GM19463 (cell line): ENCODE measurements around the gene FCN3.
"Not testable (repeated sequence)": the region's sequence is repeated elsewhere in the genome, so short reads cannot be mapped to it uniquely, and the experiment has no call there.

Experiments
- ATAC-seq: cut with Tn5 transposase; IDR thresholded peaks from one replicate; pipeline ENCODE4 v1.9.1; 2021; ENCODE audit warnings: mild to moderate bottlenecking, moderate library complexity; ENCODE audit not compliant: unreplicated experiment

Gene FCN3

DNA sequence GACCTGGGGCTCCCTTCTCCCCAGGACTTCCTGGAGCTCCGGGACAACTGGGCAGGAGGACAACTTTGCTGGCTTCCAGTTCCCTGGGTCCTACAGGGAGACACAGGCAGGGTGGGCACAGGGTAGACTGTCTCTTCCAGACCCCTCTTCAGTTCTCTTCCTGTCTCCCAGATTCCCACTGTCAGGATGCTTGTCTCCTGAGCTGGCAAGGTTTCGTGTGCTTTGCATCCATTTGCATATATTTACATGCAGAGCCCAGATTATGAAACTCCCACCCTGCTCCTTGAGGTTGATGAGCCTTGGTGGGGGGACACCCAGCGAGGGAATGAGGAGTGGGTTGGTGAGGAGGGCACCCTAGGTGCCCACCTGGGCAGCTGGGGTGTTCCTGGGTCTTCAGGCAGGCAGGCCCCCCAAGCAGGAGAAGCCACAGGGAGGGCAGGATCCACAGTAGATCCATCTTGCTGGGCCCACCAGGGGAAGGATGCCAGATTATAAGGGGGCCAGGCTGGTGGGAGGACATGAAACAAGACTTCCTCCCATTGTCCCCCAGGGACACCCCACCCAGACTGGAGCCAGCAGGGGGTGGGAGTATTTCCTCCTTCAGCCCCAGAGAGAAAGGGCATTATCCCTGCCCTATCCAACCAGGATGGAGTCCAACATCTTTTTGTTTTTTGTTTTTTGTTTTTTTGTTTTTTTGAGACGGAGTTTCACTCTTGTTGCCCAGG, at the start of gene FCN3:
TSS of gene FCN3 (minus strand) at position 463 of the 725 bp plus-strand sequence. CDS start at position 457, 6 bp downstream.
- ATAC-seq, result no peak

DNA sequence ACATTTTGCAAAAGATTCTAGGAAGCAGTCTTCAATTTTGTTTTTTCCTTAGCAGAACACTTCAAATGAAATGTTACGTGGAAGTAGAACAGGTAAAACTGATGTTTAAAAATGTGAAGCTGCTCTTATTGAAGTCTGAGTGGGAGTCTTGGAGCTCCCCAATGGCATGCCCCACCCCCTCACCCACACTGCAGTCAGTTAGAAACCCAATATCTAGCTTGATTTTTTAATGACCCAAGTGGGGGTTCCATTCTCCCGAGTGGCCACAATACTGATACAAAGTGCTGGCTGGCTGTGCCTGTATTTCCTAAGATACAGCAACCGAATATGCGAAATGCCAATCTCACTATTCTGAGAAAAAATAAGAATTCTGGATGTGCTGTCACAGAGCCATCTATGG, 49.1 kb upstream of the FCN3 start:
- no peak for ATAC-seq

DNA sequence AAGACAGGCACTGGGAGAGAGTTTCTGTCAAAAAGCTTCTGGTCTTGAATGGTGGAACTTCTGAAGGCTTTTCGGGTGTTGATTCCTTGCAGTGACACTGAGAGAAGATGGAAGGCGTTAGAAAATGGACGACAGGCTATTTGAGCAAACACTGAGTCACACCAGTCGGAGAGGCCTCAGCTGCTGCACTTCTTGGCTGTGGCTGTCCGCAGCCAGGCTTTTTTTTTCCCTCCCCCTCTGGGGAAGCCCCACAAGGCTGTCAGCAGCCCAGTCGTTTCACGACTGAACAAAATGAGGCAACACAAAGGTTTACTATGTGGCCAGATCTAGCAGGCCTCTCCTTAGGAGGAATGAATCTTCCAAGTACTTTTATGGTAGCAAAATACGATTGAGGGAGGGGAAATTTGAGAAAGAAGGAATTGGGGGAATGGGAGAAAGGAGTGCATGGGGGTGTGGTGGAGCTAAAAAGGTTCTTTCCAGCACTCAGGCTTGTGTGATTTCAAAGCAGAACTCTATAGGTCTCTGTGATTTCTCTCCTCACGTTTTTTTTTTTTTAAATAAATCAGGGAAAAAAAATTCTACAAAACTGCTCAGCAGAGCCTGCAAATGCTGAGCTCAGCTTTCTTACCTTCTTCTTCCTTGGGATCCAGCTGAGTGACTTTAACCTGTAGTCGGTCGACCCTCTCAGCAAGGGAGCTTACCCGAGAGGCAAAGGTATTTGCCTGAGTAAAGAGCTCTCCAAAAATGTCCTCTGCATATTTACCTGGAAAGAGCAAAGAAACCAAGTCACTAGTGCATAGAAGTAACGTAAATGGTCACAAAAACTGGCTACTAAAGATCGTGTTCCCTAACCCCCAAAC, 43.9 kb upstream of the FCN3 start:
- ATAC-seq, result no peak

DNA sequence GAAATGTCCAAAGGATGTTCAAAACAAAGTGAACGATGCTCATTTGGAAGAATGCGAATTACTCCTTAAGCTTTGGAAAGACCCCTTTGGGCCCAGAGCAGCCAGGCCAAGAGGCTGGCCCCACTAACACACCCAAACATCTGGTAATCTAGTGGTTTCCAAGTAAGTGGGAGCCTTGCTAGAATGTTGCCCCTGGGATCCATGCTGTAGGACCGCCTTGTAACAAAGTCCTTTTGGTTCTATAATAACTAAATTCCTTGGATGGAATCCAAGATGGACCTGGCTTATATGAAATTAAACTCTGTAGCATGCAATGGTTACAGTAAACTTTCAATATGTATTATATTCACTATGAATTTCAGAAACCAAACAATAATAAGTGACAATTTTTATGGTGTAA, 43.1 kb upstream of the FCN3 start:
- no peak for ATAC-seq

DNA sequence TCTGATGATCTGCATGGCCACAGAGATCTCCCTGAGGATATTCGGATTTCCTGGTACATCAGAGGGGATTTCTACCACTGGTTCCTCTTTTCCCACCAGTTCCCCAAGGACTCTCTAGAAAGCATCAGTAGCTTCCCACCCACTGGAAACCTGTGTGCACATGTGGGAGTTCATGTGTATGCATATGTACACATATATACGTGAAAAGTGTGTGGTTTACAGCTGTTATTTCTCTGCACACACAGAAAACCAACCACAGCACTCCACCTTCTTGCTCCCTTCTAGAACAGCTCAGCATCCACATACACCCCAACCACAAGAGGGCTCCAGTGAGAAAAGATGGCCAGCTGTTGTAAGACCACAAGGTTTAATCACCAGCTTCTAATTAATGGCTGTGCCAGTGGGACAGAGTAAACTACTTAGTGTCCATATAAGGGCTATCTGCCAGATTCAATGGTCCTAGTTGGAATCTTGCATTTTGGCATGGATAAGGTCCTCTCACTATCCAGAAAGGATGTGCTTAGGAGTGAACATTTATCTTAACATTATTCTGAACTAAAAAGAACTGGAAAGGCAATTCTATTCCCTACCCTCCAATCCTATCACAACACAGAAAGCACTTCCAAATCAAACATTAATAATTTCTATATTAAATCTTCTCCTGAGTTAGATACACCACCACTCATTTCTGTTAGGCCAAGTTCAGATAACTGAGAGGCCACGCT, 41.9 kb upstream of the FCN3 start:
- ATAC-seq, result no peak

DNA sequence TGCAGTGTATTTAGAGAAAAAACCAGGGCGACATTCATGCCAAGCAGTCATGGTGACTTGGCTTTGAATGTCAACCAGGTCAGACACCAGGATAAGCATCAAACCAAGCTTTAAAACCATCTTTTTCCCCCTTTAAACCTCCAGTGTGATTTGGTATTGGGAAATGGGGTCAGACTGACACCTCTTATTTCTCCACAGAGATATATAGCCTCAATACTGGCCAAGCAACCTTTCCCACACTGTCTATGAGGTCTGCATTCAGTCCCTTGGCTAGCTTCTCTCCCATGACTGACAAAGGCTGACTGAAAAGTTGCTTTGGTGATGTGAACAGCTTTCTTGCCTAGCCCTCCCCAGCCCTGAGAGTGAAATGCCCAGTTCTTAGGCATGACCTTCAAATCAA, 39.5 kb upstream of the FCN3 start:
- no peak for ATAC-seq

DNA sequence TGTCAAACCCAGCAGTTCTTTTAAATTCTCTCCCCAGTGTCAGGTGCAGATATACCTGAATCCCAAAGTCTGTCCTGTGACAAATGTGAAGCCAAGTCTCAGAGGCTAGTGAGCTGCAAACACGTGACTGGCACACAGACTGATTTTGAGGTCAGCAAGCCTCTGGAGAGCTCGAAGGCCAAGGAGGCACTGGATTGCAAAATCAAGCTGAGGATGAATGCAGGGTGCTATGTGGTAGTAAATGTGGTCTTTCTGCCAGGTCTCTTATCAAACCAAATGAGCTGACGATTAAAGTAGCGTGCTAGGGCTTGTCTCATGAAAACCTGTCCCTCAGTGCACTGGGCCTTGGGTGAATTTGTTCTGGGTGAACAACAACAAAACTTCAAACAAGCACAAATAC, 38.4 kb upstream of the FCN3 start:
- no peak for ATAC-seq

DNA sequence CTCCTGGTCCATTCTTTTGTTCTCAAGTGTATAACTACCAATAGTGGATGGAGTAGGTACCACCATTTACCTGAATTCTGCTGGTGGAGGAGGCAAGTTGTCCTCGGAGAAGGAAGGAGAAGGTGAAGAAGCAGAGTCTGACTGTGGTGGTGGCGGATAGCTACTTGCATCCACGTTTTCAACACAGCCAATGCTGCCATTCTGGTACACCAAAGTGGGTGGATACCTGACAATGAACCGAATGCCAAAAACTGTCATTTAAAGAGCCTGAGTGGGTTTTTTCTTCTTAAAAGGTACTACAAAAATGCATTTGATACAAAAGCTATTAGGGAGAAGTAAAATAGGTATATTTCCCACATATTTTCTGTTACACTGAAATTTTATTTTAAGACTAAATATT, 37.9 kb upstream of the FCN3 start:
- no peak for ATAC-seq

DNA sequence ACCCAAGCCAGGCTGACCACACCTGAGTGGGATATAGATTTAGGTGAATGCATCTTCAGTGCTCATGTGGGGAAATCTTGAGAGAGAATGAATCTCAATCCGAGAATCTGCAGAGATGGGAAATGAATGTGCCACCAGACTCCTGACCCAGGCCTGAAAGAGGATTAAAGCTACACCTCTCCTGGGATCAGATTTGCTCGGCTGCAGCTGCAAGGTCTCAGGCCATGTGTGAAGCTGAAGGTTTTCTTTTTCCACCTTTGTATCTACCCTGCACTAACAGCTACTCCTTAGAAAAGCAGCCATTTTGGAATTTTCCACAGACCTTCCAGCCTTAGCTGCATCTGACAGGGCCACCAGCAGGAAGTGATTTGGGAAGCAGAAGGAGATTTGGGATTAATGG, 36.1 kb upstream of the FCN3 start:
- no peak for ATAC-seq

DNA sequence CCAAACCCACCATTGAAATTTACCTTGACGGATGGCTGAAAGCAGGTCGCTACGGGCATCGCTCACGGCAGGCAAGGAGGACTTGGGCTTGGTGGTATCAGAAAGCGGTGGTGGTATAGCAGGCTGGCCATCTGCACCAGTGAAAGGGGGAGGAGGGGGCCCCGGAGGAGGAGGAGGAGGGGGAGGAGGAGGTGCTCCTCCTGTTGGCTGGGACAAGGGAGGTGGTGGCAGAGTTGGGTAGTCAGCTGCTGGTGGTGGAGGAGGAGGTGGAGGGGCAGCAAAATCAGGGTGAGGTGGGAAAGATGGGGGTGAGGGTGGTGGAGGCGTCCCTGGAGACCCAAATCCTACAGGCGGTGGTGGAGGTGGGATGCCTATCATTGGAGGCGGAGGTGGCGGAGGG, 35.0 kb upstream of the FCN3 start:
- ATAC-seq, result no peak

DNA sequence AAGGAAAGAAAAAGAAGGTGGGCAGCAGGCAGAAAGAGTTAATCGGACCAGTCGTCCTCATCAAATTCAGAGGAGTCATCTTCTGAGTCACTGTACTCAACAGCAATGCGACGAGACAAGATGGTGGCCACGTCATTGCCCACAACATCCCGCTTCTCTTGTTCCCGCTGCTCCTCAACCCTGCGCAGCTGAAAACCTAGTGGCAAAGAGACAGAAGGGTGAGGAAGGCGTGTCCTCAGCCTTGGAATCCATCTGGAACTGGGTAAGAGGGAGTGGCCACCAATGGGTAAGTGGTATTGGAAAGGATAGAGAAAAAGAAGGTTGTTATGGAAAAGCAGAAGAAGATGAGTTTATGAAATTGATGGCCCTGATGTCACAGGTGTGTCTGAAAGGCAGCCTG, 33.5 kb upstream of the FCN3 start:
- no peak for ATAC-seq

DNA sequence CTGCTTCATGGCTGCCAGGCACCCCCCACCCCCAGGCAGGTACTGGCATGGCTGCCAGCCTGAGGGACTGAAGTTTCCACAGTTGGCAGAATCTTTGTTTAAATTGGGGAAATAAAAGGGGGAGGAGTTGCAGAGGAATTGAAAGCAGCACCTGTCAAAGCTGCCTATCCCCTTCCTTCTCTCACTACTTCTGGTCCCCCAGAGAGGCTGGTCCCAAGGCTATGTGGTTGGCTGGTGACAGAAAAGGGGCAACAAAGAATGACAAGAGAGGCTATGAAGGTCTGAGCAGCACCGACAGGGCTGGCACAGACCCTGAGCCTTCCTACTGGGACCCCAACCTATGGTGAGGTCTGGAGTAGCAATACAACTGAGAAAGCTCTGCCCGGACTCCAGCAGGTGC, 32.2 kb upstream of the FCN3 start:
- not testable (repeated sequence) for ATAC-seq

DNA sequence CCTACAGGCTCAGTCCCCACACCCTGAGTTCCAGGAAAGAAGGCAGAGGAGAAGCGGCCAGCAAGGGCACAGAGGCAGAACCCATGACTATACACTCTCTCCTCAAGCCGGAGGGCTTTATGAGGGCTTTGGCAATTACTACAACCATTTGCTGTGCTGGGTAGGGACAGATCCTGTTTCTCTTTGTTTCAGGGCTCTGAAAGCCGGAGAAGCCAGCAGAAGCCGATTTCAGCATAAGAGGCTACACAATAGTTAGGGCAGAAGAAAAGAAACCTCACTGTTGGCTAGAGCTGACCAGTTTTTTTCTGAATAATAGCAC, 31.7 kb upstream of the FCN3 start:
- ATAC-seq, result no peak

DNA sequence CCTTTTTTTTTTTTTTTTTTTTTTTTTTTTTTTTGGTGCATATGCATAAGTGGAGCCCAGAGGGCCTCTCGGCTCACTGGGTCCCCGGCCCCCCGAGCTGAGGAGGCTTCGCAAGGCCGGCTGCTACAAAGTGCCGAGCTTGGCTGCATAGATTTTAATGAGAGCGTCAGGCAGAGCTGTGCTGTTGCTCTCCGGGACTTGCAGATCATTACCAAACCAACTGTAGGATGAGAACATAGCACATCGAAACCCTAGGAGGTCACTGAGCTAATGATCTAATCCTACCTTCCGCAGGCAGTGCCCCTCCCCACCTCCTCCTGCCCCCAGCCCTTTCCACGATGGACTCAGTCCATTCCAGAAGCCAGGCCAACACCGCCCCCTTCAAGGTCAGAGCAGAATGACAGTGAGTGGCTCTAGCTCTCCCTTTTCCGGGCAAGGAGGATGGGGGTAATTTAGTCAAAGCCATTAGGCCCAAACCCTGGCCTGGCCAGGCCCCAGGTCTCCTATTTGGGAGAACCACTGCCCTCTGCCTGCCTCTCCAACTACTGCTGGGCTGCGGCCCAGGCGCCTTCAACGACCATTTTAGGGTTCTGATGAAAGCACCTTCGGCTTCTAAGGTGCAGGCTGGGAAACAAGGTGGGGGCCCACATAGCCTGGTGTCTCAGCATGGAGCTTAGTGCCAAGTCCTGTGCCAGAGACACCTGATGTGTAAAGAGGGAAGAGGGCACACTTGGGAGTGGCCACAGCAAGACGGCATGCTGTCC, 31.2 kb upstream of the FCN3 start:
- ATAC-seq, result not testable (repeated sequence)

DNA sequence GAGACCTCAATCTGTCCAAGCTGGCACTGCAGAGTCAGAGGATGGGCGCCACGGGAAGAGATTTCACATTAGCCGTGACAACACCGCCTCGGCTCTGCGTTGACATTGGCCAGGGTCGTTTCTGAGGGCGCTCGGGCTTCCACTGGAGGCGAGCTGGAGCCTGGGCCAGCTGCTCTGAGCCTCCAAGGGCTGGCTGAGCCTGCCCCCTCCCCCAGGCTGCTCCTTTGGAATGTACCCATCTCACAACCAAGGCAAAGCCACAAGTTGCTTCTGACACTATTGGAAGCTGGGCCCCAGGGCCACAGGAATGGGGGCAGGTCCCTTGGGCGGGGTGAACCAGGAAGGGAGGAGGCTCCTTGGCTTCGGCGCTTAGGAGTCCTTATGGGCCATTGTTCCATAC, 30.4 kb upstream of the FCN3 start:
- no peak for ATAC-seq

DNA sequence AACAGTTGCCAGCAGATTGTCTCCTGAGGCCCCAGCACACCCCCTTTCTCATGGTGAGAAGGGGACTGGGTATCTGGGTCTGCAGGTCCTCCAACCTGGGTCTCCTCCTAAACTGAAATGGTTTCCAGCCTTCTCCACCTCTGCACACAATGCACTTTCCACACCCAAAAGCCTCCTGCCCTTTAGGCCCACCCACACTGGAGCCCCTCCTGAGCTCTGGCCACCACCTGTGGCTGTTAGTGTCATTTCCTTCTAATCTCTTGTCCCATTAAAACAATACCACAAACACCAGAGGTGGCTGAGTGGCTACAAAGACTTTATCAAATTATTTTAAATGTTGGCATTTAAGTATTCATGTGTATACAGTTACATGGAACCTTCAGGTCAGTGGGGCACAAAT, 29.3 kb upstream of the FCN3 start:
- ATAC-seq, result peak; percentile 13

DNA sequence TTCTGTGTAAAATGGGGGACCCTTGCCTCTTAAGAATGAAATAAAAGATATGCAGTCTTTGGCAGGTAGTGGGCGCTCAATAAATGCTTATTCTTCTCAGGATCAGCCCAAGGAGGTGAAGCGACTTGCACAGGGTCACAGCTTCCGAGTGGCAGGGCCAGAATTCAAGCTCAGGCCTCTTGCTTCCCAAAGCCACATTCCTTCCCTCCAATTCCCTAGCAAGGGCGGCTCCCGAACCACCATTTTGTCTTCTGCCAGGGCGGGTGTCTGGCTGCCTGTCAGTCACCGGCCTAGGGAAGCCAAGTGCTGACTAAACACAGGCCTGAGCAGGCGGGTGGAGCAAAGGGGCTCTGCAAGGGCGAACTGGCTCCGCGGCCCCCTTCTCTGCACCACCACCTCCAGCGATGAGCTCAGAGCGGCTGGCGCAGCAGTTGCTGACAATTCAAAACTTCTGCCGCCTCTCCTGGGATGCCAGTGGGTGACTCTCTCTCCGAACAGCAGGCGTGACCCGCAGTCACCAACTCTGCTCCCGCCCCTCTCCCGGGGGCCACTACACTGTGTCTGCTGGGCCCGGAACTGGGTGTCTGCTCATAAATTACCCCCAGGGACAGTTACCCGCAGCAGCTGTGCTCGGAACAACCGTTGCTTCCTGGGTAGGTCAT, 28.6 kb upstream of the FCN3 start:
- peak; percentile 56 for ATAC-seq

DNA sequence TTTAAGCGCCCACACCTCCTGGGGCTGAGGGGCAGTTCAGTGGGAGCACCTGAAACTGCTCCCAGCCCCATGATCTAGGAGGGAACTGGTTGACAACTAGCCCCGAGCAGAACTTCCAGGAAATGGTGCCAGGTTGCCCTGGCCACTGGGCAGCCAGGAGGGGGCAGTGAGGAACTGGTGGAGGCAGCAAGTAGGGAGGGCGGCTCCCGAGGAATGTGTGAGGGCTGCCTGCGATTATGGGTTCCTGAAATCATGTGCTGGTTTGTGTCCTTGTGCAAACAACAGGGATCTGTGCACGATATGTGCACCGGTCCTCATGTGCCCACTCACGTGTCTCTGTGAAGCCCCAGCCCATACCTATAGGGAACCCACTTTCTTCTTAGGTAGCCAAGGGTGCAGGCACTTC, 27.7 kb upstream of the FCN3 start:
- no peak for ATAC-seq

DNA sequence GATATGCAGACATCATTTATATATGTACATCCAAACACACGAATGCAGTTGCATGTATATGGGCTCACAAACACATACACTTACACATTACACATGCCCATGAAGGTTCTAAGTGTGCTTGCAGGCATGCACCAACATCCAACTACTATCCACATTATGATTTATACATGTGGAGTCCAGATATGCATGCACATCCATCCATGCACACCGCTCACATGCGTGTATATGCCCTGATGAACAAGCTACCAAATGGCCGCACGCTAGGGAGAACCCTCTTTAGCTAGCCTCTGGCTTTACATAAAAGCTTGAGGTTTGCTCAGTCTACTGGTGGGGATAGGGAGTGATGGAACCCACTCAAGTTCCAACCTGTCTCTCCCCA, 26.3 kb upstream of the FCN3 start:
- ATAC-seq, result no peak

DNA sequence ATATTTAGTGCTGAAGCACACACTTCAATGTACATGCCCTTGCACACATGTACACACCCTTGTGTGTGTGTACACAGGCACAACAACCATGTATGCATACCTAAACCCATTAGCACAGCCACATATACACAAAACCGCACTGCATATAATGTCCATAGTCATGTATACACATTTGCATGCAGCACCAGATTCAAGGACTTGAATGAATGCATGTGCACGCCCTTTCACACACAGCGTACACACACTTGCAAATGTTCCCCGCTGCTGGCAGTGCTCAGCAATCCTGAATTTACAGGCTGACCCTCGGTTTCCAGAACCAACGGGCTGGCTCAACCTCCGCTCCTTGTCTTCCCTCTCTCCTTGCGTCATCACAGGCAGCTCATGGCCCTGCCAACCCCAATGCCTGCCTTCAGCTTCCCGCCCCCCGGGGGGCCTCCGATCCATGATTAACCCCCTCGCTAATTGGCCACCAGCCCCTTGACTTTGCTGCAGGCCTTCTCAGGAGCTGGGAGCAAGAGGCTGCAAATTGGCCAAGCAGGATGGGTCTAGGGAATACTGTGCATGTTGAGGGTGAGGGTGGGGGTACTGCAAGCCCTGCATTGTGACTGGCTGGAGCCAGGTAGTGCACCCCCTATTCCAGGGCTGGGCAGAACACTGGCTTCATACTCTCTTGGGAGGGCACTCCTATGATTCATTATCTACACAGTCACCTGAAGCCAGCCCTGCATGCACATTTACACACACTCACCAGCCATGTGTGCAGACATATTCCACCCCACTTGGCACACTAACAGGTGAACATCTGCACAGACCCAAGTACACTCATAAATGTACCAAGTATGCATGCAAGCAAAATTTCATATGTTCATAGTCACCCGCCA, 25.7 kb upstream of the FCN3 start:
- no peak for ATAC-seq
